ENCODE measurements around the gene RPL18.
A peak's percentile ranks its signal among the peaks of the same experiment; 100 is the strongest.
"Not testable (repeated sequence)": the region's sequence is repeated elsewhere in the genome, so short reads cannot be mapped to it uniquely, and the experiment has no call there.

The RPL18 gene

DNA sequence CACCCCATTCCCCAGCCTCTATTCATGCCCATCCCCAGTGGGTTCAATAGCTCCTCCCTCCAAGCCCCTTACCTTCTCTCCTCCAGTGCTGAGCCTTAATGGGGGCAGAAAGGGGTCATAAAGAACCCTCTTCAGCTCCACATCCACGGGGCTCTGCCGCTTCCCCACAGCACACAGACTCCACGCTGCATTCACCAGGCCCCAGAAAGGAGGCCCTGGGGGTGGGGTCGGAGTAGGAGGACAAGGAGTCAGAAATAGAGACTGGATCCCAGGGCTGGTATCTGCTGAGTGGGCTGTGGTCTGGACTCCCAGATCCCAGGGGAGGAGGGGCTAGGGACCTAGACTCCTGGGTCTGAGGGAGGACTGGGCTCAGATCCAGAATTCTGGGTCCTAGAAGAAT lies 25.4 kb upstream of the RPL18 start:
- no peak for DNase-seq (ENCODE audit: low read depth)

DNA sequence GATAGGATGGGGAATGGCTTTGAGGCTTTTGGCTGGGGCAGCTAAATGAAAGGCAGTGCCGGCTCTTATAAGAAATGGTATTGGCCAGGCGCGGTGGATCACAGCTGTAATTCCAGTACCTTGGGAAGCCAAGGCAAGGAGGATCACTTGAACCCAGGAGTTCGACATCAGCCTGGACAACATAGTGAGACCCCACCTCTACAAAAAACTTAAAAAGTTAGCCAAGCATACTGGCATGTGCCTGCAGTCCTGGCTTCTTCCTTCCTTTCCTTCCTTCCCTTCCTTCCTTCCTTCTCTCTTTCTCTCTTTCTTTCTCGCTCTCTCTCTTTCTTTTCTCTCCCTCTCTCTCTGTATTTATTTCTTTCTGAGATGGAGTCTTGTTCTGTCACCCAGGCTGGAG lies 23.9 kb upstream of the RPL18 start:
- no peak for DNase-seq (ENCODE audit: low read depth)

DNA sequence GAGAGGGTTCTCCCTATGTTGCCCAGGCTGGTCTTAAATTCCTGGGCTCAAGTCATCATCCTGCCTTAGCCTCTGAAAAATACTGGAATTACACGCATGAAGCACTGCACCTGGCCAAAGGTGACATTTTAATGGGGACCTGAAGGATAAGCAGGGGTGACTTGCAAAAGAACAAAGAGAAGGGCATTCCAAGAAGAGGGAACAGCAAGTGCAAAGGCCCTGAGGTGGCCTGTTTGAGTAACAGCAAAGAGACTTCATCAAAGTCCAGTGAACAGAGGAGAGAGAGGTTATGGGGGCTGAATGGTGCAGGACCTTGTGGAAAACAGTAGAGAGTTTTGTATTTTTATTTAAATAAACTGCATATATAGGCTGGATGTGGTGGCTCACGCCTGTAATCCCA lies 22.9 kb upstream of the RPL18 start:
- no peak for DNase-seq (ENCODE audit: low read depth)

DNA sequence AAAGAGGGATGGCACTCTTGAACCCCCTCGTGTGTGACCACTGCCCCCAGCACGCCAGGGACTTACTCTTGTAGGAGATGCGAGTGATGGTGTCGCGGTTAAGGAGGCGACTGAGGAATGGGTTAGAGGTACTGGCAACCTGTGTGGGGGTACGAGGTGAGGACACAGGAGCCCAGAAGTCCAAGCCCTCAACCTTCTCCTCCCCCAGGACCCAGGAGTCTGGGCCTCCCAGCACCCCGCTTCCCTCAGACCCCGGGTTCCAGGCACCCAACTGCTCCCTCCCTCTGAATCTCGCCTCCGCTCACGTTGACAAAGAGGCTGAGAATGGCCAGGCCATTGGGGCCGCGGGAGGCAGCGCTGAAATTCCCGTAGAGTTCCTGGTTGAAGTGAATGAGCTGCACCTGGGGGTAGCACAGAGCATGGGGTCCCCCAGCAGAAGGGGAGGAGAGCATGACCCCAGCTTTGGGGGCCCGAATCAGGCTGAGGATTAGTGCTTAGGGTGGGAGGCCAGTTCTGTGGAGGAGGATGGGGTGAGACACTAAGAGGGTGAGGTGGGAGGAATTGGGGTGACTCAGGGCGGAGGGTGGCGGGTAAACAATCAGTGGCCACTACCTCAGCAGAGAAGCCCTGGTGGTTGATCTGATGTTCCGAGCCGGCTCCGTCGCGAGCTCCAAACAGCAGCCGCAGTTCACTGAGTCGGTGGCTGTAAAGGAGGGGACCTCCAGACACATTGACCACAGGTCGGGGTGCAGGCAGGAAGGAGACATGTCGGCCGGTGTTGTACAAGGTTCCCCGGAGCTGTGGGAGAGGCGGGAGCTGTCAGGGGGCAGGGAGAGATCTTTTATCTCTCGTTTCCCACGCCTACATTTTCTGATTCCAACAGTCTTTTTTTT lies 20.8 kb upstream of the RPL18 start:
- DNase-seq (ENCODE audit: low read depth): no peak

DNA sequence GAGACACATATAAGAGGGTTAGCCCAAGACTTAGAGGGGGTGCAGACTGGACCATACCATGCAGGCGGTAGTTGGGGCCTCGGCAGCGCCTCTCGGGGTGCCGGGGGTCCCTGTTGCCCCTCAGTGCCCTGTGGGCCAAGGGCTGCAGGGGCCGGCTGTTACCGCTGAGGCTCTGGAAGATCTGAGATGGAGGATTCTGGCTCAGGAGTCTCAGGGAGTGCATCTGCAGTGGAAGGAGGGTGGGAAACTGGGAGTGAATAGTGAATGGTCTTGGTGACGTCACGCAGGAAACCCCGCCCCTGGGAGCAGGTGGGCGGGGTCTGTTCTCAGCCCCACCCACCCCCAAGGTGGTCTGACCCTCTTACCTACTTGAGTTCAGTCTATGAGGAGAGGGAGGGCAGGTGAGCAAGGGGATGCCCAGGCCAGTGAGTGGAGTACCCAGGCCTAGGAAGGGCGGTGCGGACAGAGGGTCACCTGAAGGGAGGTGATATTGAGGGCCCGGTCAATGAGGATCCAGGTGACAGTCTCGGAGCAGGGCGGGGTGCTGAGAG lies 19.9 kb upstream of the RPL18 start:
- no peak for DNase-seq (ENCODE audit: low read depth)

DNA sequence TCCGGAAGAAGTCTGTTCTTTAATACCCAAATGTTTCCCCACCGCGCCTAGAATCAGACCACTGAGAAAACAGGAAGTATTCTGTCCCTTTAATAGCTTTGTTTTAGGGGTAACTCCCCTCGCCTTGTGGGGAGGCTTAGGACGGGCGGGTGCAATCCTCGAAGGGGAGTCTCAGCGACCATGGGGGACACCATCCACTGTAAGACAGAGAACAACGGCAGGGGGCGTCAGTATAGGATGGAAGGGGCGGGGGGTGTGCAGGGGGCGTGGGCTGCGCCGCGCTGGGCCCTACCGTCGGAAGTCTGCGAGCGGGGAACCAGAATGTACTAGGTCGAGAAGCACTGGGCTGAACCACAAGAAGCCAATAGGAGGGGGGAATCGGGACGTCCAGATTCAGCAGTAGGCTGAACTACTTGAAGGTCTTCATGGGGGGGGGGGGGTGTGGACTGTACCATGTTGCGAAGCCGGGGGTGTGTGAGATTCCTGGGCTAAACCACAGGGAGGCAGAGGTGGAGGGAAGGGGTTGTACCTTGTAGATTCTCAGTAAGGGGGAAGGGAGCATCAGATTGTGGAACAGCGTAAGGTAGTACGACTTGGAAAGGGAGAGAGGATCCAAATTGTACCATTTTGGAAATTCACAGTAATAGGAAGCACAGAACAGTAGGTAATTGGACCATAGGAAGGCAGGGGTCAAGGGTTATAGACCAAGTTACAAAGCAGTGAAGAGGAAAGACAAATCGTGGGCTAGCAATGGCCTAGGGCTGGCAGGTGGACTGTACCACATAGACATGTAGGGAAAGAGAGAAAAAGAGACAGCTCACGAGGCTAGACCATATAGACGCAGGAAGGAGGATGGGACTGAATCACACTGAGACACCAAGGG lies 19.2 kb upstream of the RPL18 start:
- no peak for DNase-seq (ENCODE audit: low read depth)

DNA sequence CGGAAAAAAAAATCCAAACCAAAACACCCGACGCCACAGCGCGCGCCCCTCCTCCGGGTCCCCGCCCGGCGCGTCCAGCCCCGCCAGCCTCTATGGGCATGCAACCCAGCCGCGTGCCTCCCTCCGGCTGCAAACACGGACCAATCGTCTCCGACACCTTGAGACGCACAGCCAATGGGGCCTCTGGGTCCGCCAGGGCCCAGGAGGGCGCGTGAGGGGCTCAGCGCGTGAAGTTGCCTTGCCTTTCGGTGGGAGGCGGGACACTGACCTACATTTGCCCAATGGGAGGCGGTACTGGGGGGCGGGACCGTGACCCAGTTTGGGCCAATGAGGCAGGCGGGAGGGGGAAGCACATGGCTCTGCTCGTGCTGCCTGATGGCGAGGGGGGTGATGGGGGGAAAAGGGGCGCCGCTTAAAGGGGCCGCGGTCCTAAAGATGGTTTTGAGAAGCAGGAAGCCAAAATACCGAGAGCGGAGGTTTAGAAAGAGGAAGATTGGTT lies 18.5 kb upstream of the RPL18 start:
- DNase-seq (ENCODE audit: low read depth): peak; percentile 91

DNA sequence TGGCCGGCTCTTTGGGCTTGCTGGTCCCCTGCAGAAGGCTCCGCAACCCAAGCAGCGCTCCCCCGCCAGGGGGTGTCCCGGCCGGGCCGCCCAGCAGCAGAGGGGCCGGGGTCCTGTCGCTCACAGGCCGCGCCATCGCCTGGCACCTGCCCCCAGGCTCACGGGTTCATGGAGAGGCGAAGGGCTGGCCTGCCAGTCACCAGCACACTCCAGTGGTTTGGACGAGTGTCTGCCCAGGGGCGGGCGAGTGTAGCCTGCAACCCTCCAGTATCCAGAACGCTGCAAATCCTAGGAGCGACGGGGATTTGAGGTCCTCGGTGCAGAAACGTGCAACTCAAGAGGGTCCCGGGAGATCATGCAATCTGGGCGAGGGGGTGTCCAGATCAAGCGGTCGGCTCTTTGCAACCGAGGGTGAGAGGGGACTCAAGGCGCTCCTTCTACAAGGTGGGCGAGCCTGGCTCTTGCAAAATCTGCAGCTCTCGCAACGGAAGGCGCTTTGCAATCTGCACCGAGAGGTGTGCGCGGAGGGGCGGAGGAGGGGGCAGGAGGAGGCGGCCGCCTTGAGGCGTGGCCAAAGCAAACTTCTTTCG lies 18.0 kb upstream of the RPL18 start, which contains the start of gene DBP:
DBP (minus strand) TSS at position 521 of the 590 bp plus-strand sequence; CDS start at position 136, 385 bp downstream.
- DNase-seq (ENCODE audit: low read depth): no peak

DNA sequence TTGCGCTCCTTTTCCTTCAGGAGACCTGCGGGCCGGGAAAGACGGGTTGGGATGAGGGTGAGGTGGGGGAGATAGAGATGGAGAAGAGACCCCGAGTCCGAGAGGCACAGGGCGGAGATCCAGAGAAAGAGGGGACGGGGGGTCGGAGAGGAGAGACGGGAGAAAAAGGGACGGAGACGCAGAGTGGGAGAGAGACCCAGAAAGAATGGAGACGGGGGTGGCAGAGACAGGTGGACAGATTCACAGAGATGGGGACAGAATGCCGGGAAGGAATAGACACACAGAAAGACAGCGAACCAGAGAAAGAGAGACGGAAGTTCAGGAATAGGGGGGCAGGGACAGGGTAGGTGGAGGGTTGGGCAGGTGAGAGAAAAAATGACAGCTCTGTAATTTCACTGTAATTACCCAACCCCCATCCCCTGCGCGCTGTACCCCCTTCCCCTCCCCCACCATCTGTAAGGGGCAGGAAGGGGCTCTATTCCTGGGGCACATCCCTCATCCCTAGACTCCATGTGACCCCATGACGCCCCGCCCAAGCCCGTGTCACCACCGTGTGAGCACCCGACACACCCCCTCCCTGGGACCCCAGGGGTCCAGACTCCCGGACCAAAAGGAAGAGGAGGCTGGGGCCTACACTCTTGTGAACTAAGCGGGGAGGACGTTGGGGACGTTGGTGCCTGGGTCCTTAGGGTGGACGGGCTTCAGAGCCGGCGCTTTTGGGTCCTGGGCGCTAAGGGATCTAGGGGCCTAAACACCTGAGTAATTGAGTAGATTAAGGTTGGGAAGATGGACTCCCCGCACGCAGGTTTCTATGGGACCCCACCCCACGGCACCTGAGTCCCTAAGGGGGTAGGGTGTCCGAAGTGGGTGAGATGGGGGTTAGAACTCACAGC lies 17.2 kb upstream of the RPL18 start:
- DNase-seq (ENCODE audit: low read depth): no peak

DNA sequence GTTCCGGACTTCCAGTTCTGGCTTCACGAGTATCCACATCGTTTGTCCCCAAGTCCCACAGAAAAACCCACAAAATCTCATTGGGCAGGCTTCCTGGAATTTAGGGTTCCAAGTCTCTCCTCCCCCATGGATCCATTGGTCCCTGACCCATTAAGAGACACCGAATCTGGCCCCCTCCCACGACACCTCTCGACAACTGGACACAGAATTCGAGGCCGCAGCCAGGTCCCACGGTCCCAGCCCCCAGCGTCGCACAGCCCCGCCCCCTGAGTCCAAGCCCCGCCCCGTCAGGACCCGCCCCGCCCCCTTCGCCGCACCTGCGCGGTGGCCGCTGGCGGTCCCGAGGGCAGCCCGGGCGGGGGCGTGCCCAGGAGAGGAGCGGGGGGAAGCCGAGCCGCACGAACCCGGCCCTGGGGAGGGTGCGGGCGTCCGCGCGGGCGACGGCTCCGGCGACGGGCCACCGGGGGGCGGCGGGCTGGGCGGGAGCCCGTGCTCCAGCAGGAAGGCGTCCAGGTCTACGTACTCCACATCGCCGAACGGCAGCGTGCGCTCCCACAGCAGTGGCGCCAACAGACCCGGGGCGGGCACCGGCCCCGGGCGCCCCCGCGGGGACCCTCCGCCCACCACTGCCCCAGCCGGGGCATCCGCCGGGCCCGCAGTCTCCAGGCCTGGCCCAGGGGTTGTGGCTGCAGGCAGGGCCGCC lies 16.4 kb upstream of the RPL18 start:
- peak; percentile 68 for DNase-seq (ENCODE audit: low read depth)

DNA sequence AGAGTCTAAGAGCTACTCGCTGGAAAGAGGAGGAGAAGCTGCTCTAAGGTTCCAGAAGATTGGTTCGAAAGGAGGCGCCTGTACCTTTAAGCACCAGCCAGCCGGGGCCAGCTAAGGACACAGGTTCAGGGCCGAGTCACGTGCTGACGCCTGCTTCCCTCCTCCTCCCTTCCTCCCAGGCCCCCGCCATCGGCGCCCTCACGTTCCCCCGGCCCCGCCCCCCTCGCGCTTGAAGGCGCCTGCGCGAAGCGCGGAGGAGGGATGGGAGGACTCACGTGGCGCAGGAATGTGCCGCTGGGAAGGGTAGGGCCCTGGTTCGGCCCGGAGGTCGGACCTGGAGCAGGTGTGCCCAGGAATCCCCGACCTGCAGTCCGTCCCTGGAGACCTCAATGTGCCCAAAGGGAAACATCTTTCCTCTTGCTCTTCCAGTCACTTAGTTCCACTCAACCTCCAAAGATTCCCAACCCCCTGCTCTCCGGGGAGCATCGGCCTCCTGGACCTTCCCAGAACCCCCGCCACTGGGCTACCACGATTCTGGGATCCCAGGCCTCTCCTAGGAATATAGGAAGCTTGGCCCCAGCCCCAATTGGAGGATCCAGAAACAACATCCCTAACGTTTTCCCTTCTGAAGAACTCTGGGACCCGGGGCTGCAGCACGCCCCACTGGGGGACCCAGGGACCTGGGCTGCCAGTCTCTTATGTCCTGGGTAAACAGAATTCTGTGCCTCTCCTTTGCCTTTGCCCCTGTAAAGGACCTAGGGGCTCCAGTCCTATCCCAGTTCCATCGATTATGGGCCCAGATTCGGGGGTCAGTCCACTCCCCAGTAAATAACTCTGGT lies 15.7 kb upstream of the RPL18 start:
- DNase-seq (ENCODE audit: low read depth): peak; percentile 86

DNA sequence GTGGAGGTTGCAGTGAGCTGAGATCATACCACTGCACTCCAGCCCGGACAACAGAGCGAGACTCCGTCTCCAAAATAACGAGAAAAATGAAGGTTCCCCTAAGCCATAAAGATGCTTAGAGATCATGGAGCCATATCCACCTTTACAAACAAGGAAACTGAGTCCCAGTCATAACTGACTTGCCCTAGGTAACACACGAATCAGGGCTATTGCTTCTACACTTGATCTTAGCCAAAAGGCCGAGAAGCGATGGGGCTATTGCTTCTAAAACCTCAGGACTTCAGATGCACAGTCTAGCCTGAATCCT lies 15.0 kb upstream of the RPL18 start:
- DNase-seq (ENCODE audit: low read depth): no peak

DNA sequence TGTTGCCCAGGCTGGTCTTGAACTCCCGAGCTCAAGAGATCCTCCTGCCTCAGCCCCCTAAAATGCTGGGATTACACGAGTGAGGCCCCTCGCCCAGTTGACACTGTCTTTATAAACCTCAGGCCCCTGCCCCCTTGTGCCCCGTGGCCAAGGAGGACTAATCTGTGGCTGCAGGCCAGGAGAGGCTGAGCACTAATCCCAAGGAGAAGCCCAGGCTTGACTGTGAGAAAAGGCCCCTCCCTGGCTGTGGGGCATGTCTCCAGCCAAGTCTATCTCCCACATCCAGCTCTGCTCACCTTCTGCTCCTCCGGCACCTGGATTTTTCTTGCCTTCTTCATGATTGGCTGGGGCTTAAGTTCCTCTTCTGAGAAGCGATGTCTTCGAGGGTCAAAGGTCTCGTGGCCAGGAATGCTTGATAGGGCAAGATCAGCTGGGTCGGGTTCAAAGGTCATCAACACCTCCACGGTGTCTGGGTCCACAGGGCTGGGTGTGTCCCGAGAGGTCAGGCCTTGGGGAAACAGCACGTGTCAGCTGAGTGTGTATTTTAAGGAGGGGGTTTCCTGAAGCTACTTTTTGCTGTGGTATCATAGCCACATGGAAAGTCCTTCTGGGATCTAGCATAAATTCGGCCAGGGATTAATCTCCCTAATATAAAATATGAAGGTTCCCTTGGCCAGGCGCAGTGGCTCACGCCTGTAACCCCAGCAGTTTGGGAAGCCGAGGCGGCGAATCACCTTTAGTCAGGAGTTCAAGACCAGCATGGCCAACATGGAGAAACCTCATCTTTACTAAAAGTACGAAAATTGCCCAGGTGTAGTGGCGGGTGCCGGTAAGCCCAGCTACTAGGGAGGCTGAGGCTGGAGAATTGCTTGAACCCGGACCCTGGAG lies 14.4 kb upstream of the RPL18 start:
- no peak for DNase-seq (ENCODE audit: low read depth)

DNA sequence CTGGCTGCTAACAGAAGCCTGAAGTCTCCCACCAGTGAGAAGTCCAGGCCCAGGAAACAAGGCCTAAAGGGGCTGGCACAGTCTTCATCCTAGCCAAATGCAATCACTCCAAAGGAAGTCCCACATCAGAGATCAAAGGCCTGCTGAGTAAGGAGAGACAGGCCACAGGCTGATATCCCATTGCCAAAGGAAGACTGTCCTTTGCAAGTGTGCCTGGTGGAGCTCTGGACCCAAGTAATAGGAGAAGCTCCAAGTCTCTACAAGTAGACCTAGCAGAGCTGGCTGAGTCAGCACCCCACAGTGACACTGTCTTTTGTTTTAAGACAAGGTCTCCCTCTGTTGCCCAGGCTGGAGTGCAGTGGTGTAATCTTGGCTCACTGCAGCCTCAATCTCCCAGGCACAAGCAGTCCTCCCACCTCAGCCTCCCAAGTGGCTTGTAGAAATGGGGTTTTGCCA lies 13.7 kb upstream of the RPL18 start:
- no peak for DNase-seq (ENCODE audit: low read depth)

DNA sequence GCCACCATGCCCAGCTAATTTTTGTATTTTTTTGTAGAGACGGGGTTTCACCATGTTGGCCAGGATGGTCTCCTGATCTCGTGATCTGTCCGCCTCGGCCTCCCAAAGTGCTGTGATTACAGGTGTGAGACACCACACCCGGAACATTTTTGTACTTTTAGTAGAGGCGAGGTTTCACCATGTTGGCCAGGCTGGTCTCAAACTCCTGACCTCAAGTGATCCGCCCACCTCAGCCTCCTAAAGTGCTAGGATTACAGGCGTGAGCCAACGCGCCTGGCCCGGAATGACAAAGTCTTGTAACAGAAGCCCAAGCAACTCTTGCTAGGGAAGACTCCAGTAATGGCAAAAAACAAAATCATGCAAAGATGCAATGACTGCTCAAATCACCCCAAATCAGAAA lies 13.3 kb upstream of the RPL18 start:
- not testable (repeated sequence) for DNase-seq (ENCODE audit: low read depth)

DNA sequence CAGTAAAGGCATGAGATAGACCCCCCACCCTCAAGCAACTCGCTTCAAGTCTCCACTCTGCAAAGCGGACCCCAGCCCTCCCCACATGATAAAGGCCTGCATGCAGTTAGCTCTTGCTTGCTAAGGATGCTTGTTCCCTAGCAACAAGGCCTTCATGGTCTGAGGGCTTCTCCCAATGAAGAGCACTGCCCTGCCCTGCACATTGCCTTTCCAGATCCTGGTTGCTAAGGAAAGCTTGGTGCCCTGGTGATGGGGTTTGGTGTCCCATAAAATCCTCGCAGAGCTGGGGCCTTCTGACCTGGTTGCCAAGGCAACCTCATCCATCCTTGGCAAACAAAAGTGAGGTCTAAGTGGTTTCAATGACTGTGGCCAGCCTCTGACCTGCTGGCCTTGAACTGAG lies 12.2 kb upstream of the RPL18 start:
- DNase-seq (ENCODE audit: low read depth): no peak

DNA sequence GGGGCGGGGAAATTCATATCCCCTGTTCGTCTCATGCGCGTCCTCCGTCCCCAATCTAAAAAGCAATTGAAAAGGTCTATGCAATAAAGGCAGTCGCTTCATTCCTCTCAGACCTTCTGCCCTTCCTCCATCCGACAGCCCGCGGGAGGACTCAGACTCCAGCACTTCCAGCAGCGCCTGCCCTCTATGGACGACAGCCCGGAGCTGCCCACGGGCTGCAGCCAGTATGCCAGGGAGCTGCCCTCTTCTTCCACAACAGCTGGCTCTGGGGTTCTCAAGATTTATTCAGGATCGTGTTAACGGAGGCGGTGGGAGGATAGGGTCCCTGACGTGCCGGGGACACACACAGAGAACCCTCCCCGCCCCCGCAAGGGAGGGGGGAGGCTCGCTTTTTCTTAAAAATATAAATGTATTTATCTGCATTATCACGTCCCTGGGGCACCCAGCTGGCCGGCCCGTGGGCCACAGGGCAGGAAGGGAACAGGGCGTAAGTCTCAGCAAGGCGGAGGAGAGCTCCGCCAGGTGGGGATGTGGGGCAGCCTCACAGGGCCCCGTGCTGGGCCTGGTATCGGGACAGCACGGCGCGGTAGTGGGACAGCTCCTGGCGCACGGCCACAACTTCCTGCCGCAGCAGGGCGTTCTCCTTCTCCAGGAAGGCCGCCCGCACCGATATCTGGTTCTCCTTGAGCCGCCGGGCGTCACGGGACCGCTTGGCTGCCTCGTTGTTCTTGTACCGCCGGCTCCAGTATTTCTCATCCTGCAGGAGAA lies 11.5 kb upstream of the RPL18 start:
- DNase-seq (ENCODE audit: low read depth): no peak
